Stimulated activated CD4-positive, alpha-beta T cell treated with anti-CD3 and anti-CD28 coated beads, Interleukin-12 subunit alpha, Interleukin-12 subunit beta, amount 100 ng/mL, for 4 hours (primary cell): ENCODE data around the gene ANO9.

ENCODE experiments used
- DNase-seq: peaks from one replicate; pipeline ENCODE4 v3.0.0-alpha.2; 2020

Gene ANO9

GRCh38 chr11:441418-442274 is at the start of gene ANO9:
Gene ANO9 (minus strand): TSS chr11:442011. CDS start chr11:441926, 85 bp downstream.
- DNase-seq, result peak; percentile 64

- DNase-seq, result no peak
Observed at GRCh38 chr11:491358-491757, 49.5 kb upstream of the ANO9 start.

- no peak for DNase-seq
Observed at GRCh38 chr11:490930-491260, 49.1 kb upstream of the ANO9 start.

GRCh38 chr11:490186-490929 is 48.5 kb upstream of the ANO9 start:
- no peak for DNase-seq

- no peak for DNase-seq
Observed at GRCh38 chr11:489610-490185, 47.9 kb upstream of the ANO9 start.

GRCh38 chr11:488992-489391 is 47.2 kb upstream of the ANO9 start:
- no peak for DNase-seq

GRCh38 chr11:488579-488978 is 46.8 kb upstream of the ANO9 start:
- DNase-seq, result no peak

- no peak for DNase-seq
Observed at GRCh38 chr11:488062-488461, 46.3 kb upstream of the ANO9 start.

- DNase-seq, result no peak
Observed at GRCh38 chr11:487571-488021, 45.8 kb upstream of the ANO9 start.

GRCh38 chr11:486189-486588 is 44.4 kb upstream of the ANO9 start:
- no peak for DNase-seq

- DNase-seq, result no peak
Observed at GRCh38 chr11:484616-485015, 42.8 kb upstream of the ANO9 start.

- no peak for DNase-seq
Observed at GRCh38 chr11:479311-479710, 37.5 kb upstream of the ANO9 start.

GRCh38 chr11:477052-477715 is 35.4 kb upstream of the ANO9 start:
- DNase-seq, result no peak

- no peak for DNase-seq
Observed at GRCh38 chr11:476416-476815, 34.6 kb upstream of the ANO9 start.

- DNase-seq, result no peak
Observed at GRCh38 chr11:475941-476340, 34.1 kb upstream of the ANO9 start.

- DNase-seq, result no peak
Observed at GRCh38 chr11:474914-475506, 33.2 kb upstream of the ANO9 start.

GRCh38 chr11:473962-474785 is 32.4 kb upstream of the ANO9 start:
- no peak for DNase-seq

- no peak for DNase-seq
Observed at GRCh38 chr11:473415-473814, 31.6 kb upstream of the ANO9 start.

- DNase-seq, result no peak
Observed at GRCh38 chr11:472816-473215, 31.0 kb upstream of the ANO9 start.

GRCh38 chr11:472272-472671 is 30.5 kb upstream of the ANO9 start:
- DNase-seq, result no peak

GRCh38 chr11:471468-472145 is 29.8 kb upstream of the ANO9 start:
- DNase-seq, result no peak
